GM19043 (cell line): ENCODE results near the gene PTK7.
"Not testable (repeated sequence)": the region's sequence is repeated elsewhere in the genome, so short reads cannot be mapped to it uniquely, and the experiment has no call there.

ENCODE experiments used
- ATAC-seq: cut with Tn5 transposase; IDR thresholded peaks from one replicate; pipeline ENCODE4 v1.9.1; 2021; ENCODE audit warnings: low read depth; ENCODE audit not compliant: unreplicated experiment

Gene PTK7

GRCh38 chr6:43075670-43076463 lies at the start of gene PTK7:
PTK7 (plus strand) TSS chr6:43076314; CDS start chr6:43076489, 175 bp downstream.
- no peak for ATAC-seq

GRCh38 chr6:43026365-43026764 lies 49.7 kb upstream of the PTK7 start:
- no peak for ATAC-seq

- ATAC-seq, result no peak
These were observed 47.0 kb upstream of the PTK7 start for GRCh38 chr6:43029120-43029519.

- no peak for ATAC-seq
These were observed 43.8 kb upstream of the PTK7 start for GRCh38 chr6:43032326-43032725.

- no peak for ATAC-seq
These were observed 42.5 kb upstream of the PTK7 start for GRCh38 chr6:43033496-43034189.

- no peak for ATAC-seq
These were observed 42.0 kb upstream of the PTK7 start for GRCh38 chr6:43034190-43034525.

- ATAC-seq, result no peak
These were observed 40.5 kb upstream of the PTK7 start for GRCh38 chr6:43035495-43036194.

- no peak for ATAC-seq
These were observed 39.4 kb upstream of the PTK7 start for GRCh38 chr6:43036712-43037111.

- no peak for ATAC-seq
These were observed 38.9 kb upstream of the PTK7 start for GRCh38 chr6:43037197-43037596.

GRCh38 chr6:43037706-43038105 lies 38.4 kb upstream of the PTK7 start:
- no peak for ATAC-seq

- ATAC-seq, result no peak
These were observed 37.4 kb upstream of the PTK7 start for GRCh38 chr6:43038727-43039126.

GRCh38 chr6:43040542-43041257 lies 35.4 kb upstream of the PTK7 start:
- ATAC-seq, result no peak

GRCh38 chr6:43041475-43041874 lies 34.6 kb upstream of the PTK7 start:
- ATAC-seq, result not testable (repeated sequence)

GRCh38 chr6:43043310-43043709 lies 32.8 kb upstream of the PTK7 start:
- no peak for ATAC-seq

- ATAC-seq, result no peak
These were observed 30.7 kb upstream of the PTK7 start for GRCh38 chr6:43045371-43045930.

GRCh38 chr6:43047998-43048397 lies 28.1 kb upstream of the PTK7 start:
- no peak for ATAC-seq

GRCh38 chr6:43050981-43051380 lies 25.1 kb upstream of the PTK7 start:
- ATAC-seq, result no peak

GRCh38 chr6:43052225-43052841 lies 23.8 kb upstream of the PTK7 start:
- ATAC-seq, result no peak

GRCh38 chr6:43052842-43053544 lies 23.1 kb upstream of the PTK7 start:
- peak; percentile 18 for ATAC-seq
